LNCAP (cell line): Measurements from ENCODE around the gene TMEM255B.

Source experiments
- CTCF ChIP-seq: fragments of 450-650 bp; IDR thresholded peaks from 2 replicates; pipeline ENCODE4 v1.5.1; 2017; ENCODE audit warnings: mild to moderate bottlenecking

Gene TMEM255B

DNA sequence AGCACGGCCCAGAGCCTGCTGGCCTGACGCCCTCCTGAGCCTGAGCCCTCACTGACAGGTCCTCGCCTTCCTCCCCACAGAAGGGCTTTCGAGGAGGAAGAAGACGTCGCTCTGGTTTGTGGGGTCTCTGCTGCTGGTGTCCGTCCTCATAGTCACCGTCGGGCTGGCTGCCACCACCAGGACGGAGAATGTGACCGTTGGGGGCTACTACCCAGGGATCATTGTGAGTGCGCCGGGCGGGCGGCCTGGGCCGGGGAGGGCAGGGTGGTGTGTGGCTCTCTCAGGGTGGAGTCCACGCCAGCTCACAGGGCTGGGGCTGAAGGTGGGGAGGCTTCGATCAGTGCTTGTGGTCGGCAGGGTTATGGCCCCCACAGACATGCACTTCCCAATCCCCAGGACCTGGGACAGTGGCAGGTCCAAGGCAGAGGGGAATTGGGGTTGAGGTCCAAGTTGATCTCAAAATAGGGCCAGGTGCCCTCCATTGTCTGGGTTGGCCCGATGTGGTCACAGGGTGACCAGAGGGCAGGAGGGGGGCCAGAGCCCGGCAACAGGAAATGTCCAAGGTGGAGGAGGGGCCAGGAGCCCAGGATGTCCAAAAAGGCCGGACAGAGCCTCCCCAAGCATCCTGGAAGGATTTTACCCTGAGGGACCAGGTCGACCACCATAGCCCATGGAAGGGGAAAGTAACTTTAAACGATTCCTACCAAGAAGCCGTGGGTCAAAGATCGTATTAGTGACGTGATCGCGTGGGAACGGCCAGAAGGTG, 7.2 kb downstream of the TMEM255B start:
- TF ChIP-seq CTCF, result no peak

DNA sequence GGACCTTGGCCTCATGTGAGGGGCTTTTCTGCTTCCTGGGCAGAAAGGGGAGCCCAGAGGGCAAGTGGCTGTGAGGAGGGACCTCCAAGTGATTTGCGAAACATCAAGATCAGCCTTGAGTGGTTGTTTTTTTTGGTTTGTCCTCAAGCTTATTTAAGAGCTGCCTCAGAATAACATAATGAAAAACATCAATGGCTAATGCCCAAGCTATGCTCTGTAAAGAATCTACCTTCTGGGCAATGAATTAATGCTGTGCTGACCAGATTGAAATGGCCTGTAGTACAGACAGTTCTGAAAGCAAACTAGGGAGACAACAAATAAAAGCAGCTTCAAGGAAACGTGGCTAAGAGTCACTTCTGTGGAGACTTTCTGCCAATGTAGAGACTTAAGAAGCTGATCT, 8.3 kb downstream of the TMEM255B start:
- no peak for TF ChIP-seq CTCF

DNA sequence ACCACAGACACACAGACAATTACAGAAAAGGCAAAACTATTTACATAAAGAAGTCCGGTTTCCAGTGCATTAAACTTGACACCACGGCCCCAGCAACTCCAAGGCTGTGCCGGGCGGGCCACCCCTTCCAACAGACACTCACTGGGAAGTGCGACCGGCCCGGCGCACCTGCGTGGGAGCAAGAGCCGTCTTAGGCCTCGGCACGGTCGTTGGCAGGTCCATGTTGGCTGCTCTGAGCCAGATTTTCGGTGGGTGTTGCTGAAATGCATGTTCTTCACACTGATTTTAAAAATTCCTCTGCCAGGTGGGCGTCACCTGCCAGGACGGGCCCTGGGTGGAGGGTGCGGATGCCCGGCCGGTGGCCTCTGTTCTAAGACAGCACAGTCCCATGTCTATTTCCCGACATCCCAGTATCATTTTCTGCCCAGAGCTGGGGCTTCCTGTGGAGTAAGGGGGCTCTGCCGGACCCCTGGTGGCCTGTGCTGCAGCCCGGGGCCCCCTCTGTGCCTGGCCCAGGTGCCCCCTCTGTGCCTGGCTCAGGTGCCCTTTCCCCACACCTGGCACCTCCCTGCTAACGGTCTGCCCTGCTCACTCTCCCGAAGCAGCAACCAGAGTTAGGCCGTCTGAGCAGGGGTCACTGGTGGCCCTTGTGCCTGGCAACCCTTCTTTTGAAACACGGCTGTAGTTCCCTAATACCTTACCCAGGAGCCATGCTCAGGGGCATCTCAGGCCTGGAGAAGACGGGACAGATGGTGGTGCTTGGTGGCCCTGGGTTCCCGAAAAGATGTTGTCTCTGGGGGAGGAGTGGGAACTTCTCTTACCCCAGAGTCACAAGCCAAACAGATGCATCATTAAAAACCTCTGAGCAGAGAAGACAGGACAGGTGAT, 9.2 kb downstream of the TMEM255B start:
- no peak for TF ChIP-seq CTCF

GRCh38 chr13:113769106-113769505, 10.1 kb downstream of the TMEM255B start:
- TF ChIP-seq CTCF, result no peak

DNA sequence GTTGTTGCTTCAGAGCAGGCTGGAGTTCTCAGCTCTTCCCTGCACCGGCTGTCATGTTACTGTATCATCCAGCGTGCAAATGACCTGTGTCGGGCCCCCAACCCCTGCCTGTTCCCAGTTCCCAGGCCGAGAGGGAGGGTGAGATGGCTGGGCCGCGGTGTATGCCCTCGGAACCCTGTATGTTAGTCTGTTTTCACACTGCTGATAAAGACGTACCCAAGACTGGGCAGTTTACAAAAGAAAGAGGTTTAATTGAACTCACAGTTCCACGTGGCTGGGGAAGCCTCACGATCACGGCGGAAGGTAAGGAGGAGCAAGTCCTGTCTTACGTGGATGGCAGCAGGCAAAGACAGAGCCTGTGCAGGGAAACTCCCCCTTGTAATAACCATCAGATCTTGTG, 10.9 kb downstream of the TMEM255B start:
- TF ChIP-seq CTCF, result no peak

DNA sequence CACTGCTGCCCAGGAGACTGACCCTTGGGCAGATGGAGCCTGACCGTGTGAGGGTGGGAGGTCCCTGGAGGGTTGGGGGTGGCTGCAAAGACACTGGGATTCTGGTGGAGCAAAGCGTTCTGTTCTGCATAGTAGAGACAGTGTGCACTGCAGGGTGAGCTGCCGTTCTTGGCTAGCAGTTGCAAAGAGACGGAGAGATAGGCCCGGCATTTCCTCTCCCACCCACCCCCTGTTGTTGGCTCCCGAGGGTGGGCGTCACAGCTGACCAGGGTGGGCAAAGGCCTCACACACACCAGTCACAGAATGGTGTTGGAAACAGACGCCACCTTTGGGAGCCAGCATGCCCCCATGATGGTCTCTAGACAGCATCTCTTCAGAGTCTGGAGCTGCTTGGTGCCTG, 11.4 kb downstream of the TMEM255B start:
- no peak for TF ChIP-seq CTCF

DNA sequence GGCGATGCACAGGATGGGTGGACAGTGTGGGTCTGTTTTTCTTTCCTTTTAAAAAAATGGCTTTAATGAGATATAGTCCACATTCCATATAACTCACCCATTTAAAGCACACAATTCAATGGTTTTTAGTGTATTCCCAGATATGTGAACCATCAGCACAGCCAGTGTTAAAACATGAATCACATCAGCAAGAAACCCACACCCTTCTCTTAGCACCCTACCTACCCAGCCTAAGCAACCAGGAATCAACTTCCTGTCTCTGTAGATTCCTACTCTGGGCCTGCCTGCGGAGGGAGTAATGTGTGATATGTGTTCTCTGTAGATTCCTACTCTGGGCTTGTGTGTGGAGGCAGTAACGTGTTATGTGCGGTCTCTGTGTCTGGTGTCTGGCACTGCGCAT, 11.9 kb downstream of the TMEM255B start:
- TF ChIP-seq CTCF, result no peak
